ENCODE results near the gene LRSAM1. TPM values are rescaled to one million over a fixed set of nuclear protein-coding genes. Genes with fewer than 3 reads are reported as not detected.
A peak's percentile ranks its signal among the peaks of the same experiment; 100 is the strongest.

The LRSAM1 gene
- total and polyA plus RNA-seq, 12 donors: 6.8 to 74.8 (median 29.3) TPM

DNA sequence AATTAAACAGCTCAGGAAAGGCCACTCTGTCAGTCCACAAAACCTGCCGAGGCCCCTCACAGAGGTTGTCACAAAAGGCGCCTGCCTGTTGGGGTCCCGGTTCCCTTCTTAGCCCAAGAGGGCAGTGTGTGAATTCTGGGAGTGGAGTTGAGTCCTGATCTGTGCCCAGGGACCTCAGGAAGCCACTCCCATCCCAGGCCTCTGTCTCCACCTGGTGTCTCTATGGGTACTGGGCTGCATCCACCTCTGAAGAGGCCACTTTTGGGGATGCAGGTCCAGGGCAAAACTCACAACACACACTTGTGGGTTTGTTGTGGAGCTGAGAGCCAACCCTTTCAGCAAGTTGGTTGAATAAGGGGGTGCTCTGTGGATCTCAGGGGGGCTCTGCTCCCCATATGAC is 86.5 kb downstream of the LRSAM1 start:
- TF ChIP-seq, protein P1, sequence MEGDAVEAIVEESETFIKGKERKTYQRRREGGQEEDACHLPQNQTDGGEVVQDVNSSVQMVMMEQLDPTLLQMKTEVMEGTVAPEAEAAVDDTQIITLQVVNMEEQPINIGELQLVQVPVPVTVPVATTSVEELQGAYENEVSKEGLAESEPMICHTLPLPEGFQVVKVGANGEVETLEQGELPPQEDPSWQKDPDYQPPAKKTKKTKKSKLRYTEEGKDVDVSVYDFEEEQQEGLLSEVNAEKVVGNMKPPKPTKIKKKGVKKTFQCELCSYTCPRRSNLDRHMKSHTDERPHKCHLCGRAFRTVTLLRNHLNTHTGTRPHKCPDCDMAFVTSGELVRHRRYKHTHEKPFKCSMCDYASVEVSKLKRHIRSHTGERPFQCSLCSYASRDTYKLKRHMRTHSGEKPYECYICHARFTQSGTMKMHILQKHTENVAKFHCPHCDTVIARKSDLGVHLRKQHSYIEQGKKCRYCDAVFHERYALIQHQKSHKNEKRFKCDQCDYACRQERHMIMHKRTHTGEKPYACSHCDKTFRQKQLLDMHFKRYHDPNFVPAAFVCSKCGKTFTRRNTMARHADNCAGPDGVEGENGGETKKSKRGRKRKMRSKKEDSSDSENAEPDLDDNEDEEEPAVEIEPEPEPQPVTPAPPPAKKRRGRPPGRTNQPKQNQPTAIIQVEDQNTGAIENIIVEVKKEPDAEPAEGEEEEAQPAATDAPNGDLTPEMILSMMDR (IDR thresholded peaks at IDR 0.05): peak in 2 of 6 experiments; percentile 1 to 12
- TF ChIP-seq POLR2A (IDR thresholded peaks at IDR 0.05): no peak
- no peak overlapping the region for H3K4me3 ChIP-seq
- no peaks in the 10 kb centered on the region for H3K27me3 ChIP-seq
- DNase-seq: no peak
- WGBS, 4 donors: 72 to 87% (median 76%) methylated on average over 3 of the region's 3 CpGs
- H3K9me3 ChIP-seq (replicated peaks in 1 of 3): no peaks in the 10 kb centered on the region
- no peaks in the 10 kb centered on the region for H3K36me3 ChIP-seq (replicated peaks in 1 of 2)
- peaks cover 35 to 69% of the 10 kb centered on the region in 2 donors for H3K4me1 ChIP-seq (replicated peaks in 1 of 2)
- H3K27ac ChIP-seq: peak overlapping the region in 4 of 5 donors; percentile 15 to 89 (median 61)
- intact Hi-C loops (cut with DNase I): no loop called here

DNA sequence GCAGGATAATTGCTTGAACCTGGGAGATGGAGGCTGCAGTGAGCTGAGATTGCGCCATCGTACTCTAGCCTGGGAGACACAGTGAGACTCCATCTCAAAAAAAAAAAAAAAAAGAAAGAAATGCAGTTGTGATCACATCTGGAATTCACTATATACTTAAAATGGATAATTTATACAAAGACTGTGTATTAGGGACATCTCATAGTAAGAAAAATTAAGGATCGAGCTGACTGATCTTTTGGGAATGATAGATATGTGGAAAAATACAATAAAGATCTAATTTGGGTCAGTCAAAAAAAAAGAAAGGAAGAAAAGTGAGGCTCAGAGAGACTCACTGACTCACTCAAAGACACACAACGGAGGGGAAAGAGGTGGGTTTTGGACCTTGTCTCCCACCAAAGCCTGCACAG is 87.5 kb downstream of the LRSAM1 start:
- H3K36me3 ChIP-seq (replicated peaks in 1 of 2): no peaks in the 10 kb centered on the region
- WGBS, 4 donors: 48 to 61% (median 52%) methylated on average over 4 of the region's 4 CpGs
- no peaks in the 10 kb centered on the region for H3K27me3 ChIP-seq
- TF ChIP-seq, protein P1 (IDR thresholded peaks at IDR 0.05): no peak
- TF ChIP-seq POLR2A (IDR thresholded peaks at IDR 0.05): peak in 1 of 2 donors; percentile 28
- H3K27ac ChIP-seq: peak overlapping the region; percentile 52 to 90 (median 87)
- H3K9me3 ChIP-seq (replicated peaks in 1 of 3): no peaks in the 10 kb centered on the region
- intact Hi-C loops (cut with DNase I): no loop called here
- no peak overlapping the region for H3K4me3 ChIP-seq
- H3K4me1 ChIP-seq (replicated peaks in 1 of 2): peaks cover 40 to 77% of the 10 kb centered on the region in 2 donors
- no peak for DNase-seq

DNA sequence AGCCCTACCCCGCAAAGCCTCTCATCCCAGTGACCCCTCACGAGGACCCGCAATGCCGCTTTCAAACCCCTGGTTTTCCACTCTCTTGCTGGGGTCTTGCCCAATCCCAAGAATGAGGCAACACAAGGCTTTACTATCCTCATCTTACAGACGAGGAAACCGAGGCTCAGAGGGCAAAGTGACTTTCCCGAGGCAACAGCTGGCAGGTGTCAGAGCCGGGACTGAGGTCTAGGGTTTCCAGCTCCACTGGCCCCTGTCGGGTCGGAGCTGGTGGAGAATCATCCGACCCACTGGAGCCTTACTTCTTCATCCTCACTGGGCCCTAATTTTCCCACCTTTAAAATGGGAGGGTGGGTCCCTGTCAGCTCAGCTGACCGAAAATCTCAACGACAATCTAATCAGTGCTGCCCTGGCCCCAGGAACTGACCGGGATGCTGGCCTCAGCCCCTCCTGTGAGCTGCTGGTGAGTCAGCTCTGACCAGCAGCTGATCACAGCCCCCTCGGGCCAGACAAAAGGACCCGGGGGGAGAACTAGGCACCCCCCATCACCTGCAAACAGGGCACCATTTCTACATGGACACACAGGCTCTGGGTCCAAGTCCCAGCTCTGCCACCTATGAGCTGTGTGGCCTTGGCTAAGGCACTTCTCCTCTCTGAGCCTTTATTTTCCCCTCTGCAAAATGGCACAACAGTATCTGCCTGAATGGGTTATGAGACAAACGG is 88.1 kb downstream of the LRSAM1 start:
- Histone ChIP-seq H3K9me3 (replicated peaks in 1 of 3) (no peaks in the 10 kb centered on the region), H3K27ac (peak overlapping the region; percentile 52 to 90 (median 87)), H3K4me1 (replicated peaks in 1 of 2) (peaks cover 40 to 79% of the 10 kb centered on the region in 2 donors), H3K36me3 (replicated peaks in 1 of 2) (no peaks in the 10 kb centered on the region), H3K4me3 (no peak overlapping the region), H3K27me3 (no peaks in the 10 kb centered on the region)
- WGBS, 4 donors: 51 to 60% (median 57%) methylated on average over 14 to 17 of the region's 17 CpGs
- DNase-seq: peak in 4 of 7 donors; percentile 59 to 71 (median 70)
- intact Hi-C loops (cut with DNase I): no loop called here
- TF ChIP-seq, protein P1 (IDR thresholded peaks at IDR 0.05): no peak
- no peak for TF ChIP-seq POLR2A (IDR thresholded peaks at IDR 0.05)

DNA sequence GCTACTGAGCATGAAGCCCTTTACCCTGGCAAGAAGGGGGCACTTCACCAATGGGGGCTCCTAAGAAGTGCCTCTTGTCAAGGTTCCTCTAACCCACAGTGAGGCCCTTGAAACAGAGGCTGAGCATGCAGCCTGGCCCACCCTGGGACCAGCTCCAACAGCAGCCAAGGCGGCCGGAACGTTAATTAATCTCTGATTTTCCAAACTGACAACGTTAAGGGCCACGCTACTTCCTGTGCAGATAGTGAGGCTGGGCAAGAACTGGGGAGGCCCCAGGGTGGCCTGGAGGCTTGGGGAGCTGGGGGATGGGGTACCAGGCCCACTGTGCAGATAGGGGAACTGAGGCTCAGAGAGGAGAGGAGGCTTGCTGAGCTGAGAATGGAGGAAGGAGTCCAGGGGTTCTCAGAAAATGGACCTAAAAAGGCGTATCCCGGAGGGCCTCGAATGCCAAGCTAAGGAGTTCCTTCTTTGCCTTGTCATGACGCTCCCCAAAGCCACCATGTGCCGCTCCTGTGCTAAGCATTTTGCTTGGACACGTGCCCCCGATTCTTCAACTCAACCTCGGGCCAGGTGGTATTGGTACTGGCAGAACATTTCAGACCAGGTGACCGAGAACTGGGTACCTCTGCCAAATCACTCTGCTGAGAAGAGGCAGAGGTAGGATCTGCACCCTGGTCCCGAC is 88.8 kb downstream of the LRSAM1 start:
- no peak for DNase-seq
- intact Hi-C loops (cut with DNase I): no loop called here
- no peaks in the 10 kb centered on the region for H3K27me3 ChIP-seq
- TF ChIP-seq, protein P1 (IDR thresholded peaks at IDR 0.05): no peak
- no peak for TF ChIP-seq POLR2A (IDR thresholded peaks at IDR 0.05)
- H3K36me3 ChIP-seq (replicated peaks in 1 of 2): no peaks in the 10 kb centered on the region
- no peak overlapping the region for H3K4me3 ChIP-seq
- WGBS, 4 donors: 58 to 92% (median 64%) methylated on average over 10 to 15 of the region's 15 CpGs
- H3K9me3 ChIP-seq (replicated peaks in 1 of 3): no peaks in the 10 kb centered on the region
- peaks cover 42 to 79% of the 10 kb centered on the region in 2 donors for H3K4me1 ChIP-seq (replicated peaks in 1 of 2)
- H3K27ac ChIP-seq: peak overlapping the region; percentile 52 to 90 (median 87)

Measured in adrenal gland (tissue), 12 donors.